PC-9 (cell line): Measurements from ENCODE around the gene ITGA2.

Experiments used
- CTCF ChIP-seq: fragments of 200-600 bp; sonication (generic); conservative IDR thresholded peaks from 2 replicates; pipeline ENCODE4 v1.6.1; 2017; ENCODE audit warnings: mixed run types, antibody characterized with exemption, mild to moderate bottlenecking, moderate library complexity
- EZH2 ChIP-seq: fragments of 200-600 bp; sonication (generic); IDR thresholded peaks from 2 replicates; pipeline ENCODE4 v1.8.0; 2017; ENCODE audit warnings: antibody characterized with exemption, low read depth

DNA sequence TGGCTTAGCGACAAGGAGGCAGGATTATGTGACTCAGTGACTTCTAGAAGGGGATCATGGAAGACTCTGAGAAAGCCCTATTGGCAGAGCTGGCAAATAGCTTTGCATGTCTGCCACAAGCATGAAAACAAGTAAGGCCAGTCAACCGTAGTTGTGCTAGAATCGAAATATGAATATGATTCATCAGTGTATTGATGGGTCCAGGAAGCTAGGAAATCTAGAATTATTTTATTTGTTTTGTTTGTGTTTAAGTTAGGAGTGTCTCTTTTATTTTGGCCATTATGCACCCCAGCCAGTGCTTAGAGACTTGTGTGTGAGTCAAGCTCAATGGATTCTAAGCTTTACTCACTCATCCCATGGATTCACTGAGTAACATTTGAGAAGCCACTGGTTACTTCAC is 3.8 kb upstream of the ITGA2 start:
- TF ChIP-seq CTCF (no peak), EZH2 (no peak)
